GM12873 (cell line): Measurements from ENCODE around the gene CROCC2.

Source experiments
- CTCF ChIP-seq: IDR thresholded peaks from 2 replicates; pipeline ENCODE4 v1.5.1; 2012; ENCODE audit warnings: low read depth, mild to moderate bottlenecking, moderate library complexity, low read length, control low read depth; ENCODE audit not compliant: insufficient read depth; ENCODE audit errors: missing control alignments

CROCC2 gene

DNA sequence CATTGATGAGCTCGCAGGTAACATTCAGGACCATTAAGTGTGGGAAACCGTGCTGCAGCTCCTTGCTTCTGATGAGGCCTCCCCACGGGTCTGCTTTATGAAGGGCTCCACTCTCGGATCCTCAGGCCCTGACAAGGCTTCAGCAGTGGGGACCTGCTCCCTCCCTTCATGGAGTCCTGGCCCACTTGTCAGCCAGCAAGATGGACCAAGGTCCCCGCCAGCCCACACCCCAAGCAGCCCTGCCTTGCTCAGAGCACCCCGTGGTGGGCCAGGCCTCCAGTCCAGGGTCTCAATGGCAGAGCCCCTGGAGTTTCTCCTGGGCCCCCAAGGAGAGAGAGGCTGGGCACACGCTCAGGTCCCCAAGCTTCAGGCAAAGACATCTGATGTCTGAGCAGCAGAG is 41.5 kb downstream of the CROCC2 start:
- TF ChIP-seq CTCF: no peak

- no peak for TF ChIP-seq CTCF
Observed at GRCh38 chr2:240948086-240948485, 42.0 kb downstream of the CROCC2 start.

DNA sequence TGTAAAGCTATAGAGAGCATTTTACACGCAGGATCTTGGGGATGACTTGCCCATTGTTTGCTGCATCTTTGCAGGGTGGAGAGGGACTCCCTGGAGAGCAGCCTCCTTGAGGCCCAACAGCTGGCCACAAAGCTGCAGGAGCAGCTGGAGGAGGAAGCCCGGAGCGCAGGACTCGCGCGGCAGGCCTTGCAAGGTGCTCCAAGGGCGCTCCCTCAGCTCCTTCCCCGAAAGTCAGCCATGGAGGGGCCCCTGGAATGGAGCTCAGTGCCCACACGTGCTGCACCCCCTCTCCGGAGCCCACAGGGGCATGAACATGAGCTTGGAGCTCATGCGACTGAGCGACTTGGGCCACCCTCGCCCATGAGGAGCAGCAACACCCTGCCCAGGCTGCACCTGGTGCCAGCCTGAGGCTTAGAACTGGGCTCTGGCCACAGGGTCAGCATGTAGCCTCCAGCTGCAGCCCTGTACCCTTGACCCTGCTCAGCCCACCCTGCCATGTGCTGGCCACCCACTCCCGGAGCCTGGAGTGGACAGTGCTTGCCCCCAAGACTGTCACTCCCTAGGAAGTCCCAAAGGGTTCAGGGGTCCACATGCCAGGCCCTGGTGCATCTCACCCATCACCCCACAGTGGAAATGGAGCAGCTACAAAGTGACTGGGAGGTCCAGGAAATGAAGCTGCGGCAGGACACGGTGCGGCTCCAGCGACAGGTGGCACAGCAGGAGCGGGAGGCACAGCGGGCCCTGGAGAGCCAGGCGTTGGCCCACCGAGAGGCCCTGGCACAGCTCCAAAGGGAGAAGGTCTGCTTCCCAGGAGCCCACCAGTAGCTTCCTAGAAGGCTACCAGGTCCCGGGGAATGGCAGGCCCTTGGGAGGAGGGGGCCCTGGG is 43.0 kb downstream of the CROCC2 start:
- no peak for TF ChIP-seq CTCF

- TF ChIP-seq CTCF: no peak
Observed at GRCh38 chr2:240949791-240950705, 43.9 kb downstream of the CROCC2 start.

GRCh38 chr2:240951045-240951594 is 45.0 kb downstream of the CROCC2 start:
- no peak for TF ChIP-seq CTCF

GRCh38 chr2:240952496-240953246 is 46.5 kb downstream of the CROCC2 start:
- TF ChIP-seq CTCF: no peak
